ENCODE measurements around the gene ATRX.

DNA sequence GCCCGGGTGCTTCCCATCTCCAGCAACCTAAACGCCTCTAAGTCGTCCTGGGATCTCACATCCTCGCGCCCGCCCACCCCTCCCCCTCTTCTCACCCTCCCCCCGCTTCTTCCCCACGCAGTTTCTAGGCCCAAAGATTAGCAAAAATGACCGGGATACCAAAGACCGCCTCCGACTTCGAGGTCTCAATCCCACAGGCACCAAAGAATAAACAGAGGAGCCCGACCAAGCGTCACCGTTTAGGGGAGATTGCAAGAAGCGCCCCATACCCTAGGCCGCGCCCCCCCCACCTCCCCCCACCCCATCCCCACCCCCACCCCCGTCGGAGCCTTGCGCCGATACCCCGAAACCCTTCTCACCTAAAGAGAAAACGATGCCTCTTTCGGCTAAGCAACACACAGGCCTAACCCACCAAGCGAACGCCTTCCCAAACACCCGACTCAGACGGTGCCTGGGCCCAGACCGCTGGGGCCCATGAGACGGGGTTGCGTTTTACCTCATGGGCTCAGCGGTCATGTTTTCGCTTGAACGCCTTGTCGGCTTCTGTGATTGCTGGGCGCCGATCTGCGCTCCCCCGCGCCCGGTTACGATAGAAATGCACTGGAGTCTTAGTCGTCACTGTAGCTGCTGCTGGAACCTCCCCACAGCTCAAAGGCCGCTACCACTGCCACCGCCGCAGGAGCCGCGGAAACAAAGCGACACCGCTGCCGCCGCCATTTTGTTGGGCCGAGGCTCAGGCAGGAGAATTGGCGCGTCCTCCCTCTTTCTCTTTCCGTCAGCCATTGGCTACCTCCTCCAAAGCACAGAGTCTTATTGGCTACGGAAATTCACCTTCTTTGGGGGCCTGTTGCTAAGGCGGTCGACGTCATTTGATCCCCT is at the start of gene ATRX:
- TF ChIP-seq POLR2AphosphoS5 (IDR thresholded peaks at IDR 0.05; ENCODE audit: insufficient read depth, low read depth, low read length) (peak; percentile 35), EZH2 (IDR thresholded peaks at IDR 0.05; ENCODE audit: borderline replicate concordance, low read depth, low read length, severe bottlenecking) (no peak), CTCF (IDR thresholded peaks at IDR 0.05; ENCODE audit: extremely low read depth in 1 of 2, insufficient read depth in 1 of 2, low read depth in 1 of 2, low read length in 2 of 2) (no peak), MAX (IDR thresholded peaks at IDR 0.05; ENCODE audit: insufficient read depth, insufficient read length) (no peak), JUN (IDR thresholded peaks at IDR 0.05; ENCODE audit: borderline replicate concordance, insufficient read depth, insufficient read length, low read depth) (no peak), GATA2 (IDR thresholded peaks at IDR 0.05; ENCODE audit: insufficient read depth, insufficient read length, low read depth, low read length) (no peak), POLR2A (IDR thresholded peaks at IDR 0.05; ENCODE audit: low read depth, low read length) (peak; percentile 76), FOS (IDR thresholded peaks at IDR 0.05; ENCODE audit: borderline replicate concordance, insufficient read depth, low read length) (no peak), MYC (IDR thresholded peaks at IDR 0.05; ENCODE audit: low read depth, low read length) (no peak)
